NCI-H1930 (cell line): ENCODE results near the gene STARD10.

Experiments used
- DNase-seq, 2 experiments: peaks; one replicate each; lab custom pipeline; 2025; lab: John Stamatoyannopoulos, UW

The STARD10 gene

DNA sequence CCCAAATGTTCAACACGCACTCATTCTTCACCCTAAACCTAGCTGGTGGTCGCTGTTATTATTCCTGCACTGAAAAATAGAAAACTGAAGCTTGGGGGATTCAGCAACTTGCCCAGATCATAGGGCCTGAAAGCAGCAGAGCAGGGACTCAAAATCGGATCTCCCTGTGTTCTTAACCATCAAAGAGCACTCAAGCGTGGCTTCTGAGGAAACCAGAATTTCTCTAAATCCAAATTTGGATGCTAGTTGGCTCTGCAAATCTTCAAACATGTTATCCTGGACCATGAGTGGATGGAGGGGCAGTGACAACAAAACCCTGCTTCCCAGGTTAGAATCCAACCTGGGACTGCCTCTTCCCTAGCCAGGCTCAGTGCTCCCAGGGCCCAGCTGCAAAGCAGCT lies 30.0 kb downstream of the STARD10 start:
- DNase-seq, result no peak

GRCh38 chr11:72762641-72763304 lies 31.1 kb downstream of the STARD10 start:
- DNase-seq, result no peak

- DNase-seq, result no peak
Measured at GRCh38 chr11:72760539-72761405, 33.1 kb downstream of the STARD10 start.

DNA sequence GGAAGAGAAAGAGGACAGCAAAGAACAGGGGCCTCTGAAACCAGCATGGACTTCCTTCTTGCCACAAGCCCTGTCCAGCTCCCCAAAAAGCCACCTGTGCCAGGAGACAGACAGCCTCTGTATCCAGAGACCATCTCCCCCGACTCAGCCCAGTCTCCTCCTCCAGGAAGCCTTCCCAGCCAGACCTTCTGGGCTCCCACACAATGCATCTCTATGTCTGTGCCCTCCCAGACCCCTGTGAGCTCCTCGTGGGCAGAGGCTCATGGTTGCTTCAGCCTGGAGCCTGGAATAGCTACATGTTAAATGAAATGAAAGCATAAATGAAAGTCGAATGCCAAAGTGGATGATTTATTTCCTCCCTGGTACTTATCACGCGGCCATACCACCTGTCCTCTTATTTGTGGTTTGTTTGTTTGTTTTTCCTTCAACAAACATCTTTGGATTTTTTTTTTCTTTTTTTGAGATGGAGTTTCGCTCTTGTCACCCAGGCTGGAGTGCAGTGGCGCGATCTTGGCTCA lies 34.3 kb downstream of the STARD10 start:
- DNase-seq, result no peak

DNA sequence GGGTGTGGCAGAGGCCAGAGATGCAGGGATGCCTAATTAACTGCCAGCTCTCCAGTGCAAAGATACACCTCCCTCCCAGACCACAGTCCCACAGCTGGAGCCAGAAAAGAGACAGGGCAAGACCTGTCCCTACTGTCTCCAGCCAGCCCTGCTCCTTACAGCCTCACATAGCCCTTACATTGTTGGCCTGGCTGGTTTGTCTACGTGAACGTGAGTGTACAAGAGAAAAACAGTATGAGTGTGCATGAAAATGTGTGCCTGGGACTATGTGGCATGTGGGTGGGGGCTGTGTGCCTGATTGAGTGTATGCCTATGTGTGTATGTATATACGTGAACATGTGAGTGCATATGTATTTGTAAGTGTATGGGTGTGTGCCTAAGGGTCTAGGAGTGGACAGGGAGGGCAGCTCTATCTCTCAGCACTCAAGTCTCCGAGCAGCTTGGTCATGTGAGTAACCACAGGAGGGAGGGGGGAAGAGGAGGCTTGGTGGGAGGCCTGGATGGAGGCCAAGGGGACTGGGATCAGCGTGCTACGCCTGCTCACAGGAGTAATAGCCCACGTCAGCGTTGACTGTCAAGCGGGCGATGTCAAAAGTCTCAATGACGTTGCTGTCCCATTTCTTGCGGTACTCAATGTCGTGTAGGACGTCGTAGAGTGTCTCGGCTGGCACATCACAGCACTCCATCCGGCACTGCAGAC lies 35.0 kb downstream of the STARD10 start:
- no peak for DNase-seq

GRCh38 chr11:72758304-72758689 lies 35.5 kb downstream of the STARD10 start:
- DNase-seq, result no peak

GRCh38 chr11:72755713-72756285 lies 38.0 kb downstream of the STARD10 start:
- DNase-seq, result no peak

GRCh38 chr11:72754544-72755155 lies 39.2 kb downstream of the STARD10 start:
- DNase-seq, result no peak

DNA sequence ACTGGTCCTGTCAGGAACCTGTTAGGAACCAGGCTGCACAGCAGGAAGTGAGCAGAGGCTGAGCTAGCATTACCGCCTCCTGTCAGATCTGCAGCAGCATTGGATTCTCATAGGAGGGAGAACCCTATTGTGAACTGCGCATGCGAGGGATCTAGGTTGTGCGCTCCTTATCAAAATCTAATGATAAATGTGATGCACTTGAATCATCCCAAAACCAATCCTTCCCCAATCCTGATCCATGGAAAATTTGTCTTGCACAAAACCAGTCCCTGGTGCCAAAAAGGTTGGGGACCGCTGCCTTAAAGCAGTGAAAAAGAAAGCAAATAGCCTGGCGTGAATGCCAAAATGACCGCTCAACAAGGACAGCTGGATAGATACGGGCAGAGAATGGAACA lies 39.7 kb downstream of the STARD10 start:
- DNase-seq, result no peak

GRCh38 chr11:72753341-72754148 lies 40.3 kb downstream of the STARD10 start:
- no peak for DNase-seq

DNA sequence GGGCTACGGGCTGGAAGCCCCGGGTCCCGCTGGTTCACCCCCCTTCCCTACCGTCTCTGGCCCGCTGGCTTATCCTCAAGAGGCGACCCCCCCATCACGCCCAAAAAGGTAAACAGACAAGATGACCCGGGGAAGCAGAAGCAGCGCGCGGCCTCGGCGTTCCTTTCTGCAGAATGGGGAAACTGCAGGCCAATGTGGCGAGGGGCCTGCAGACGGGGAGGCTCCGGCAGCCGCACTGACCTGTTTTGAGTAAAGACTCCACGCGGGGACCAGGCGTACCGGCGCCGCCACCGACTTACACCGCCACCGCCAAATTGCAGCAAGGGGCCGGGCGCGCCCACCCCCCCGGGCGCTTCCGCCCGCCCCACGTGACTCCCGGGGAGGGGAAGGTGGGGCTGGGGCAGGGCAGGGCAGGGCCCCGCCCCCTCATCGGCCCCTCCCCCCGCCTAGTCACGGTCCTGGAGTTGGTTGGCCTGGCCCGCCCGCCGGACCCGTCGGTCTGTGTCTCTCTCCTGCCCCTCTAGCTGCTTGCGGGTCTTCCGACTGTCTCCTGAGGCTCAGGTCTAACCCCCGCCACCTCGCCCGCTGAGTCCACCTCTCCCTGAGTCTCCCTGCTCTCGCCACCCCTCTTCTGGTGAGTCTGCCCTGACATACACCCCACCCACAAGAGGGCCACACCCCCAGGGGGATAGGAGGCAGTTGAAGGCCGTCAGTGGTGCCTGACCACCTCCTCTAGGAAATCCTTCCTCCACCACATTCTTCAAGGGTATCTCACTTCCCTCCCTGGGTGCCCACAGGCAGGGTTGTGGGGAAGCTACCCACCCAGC lies 41.5 kb downstream of the STARD10 start, which contains the start of gene ARAP1:
ARAP1 (minus strand) TSS at position 321 of the 827 bp plus-strand sequence. CDS start 25,280 bp downstream, outside the sequence.
- peak; percentile 26 to 58 for DNase-seq

DNA sequence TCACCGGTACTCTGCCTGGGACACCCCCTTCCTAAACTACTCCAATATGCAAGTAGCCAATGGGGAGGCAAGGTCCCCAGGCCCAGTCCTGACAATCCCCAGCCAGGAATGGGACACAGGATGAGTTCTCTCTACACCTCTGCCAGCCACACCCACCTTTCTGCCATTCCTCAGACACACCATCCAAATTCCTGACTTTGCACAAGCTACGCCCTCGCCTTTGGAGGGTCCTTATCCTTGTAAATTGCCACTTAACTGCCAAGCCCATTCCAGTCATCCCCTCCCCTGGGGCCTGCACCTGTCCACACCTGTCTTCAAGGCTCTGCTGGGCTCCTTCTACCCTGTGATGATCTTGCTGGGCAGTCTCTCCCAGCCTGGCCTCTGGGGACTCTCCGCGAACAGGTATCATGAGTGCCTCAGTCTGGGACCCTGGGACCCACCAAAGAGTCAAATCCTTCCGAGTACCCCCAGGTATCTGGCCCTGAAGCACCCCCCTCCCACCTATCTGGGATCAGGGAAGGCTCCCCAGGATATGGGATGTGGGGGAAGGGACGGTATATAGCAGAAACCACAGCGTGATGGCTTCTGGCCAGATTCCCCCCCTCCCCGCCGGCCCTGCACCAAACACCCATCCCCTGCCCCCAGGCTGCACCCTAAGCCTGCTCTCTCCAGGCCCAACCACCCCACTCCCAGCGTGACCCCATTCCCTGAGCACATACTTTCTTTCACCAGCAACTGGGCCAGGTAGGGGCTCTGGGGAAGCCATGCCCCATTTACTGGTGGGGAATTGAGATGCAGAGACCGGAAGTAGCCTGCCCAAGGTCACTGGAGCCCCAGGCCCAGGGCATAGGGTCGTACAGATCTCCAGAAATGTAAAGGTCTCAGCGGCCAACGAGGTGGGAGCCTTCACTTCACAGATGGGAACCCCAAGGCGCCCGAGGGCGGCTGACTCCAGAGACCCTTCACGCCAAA lies 42.4 kb downstream of the STARD10 start:
- no peak for DNase-seq

GRCh38 chr11:72750556-72751115 lies 43.2 kb downstream of the STARD10 start:
- no peak for DNase-seq

DNA sequence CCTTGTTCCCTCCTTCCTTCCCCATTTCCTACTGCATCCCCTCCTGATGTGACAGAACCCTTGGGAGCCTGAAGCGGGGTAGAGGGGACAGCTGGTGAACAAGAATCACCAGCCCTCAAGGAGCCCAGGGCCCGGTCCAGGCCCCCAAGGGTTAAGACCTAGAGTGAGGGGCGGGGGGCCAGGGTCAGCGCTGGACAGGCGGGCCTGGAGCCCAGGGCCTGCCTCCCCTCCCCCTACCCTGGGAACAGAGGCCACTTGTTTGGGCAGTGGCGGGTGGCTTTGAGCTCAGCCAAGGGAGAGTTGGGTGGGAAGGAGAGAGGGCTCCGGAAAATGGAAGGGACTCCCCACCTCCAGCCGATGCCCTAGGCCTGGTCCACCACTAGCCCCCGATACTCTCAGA lies 43.8 kb downstream of the STARD10 start:
- no peak for DNase-seq

DNA sequence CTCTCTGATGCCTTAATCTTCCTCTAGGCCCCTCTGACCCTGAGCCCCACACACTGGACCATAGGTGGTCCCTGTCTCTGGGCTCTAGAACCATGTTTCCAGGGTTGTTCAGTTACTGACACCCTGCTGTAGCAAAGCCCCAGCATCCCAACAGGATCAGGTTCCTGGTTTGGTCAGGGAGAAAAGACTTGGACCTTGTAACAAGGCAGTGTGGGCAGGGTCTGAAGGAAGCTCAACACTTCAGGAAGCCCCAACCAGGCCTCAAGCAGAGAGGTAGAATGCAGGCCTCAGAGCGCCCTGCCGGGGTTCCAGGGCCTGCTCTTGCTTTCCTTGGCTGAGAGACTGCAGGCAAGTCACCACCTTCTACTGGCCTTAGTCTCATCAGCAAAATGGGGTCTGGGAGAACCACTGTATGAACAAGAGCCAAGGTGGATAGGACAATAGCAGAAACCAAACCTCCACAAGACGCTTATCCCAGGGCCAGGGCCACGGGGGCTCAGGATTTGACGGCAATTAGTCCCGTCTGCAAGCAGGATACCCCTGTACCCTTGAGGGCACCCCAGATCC lies 46.5 kb downstream of the STARD10 start:
- DNase-seq, result no peak

- DNase-seq, result no peak
Measured at GRCh38 chr11:72746821-72747220, 47.0 kb downstream of the STARD10 start.

- no peak for DNase-seq
Measured at GRCh38 chr11:72745925-72746550, 47.8 kb downstream of the STARD10 start.

DNA sequence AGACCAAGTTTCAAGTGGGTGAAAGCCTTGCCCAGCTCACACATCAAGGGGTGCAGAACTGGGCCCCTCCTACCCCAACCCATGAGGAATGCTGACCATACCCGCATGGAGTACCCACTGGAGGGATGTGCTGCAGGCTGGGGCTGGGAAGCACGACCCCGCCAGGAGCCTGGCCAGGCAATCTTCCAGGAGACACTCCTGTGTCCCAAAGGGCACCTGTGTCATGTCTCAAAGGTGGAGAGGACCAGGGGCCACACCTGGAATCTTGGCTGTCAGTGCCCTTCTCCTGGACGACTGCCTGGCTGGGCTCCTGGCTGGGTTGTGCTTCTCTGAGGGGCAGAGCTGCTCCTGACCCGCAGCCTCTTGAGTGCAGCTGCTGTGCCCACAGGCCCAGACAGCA lies 48.3 kb downstream of the STARD10 start:
- no peak for DNase-seq
